ENCODE results near the gene STAU1. TPM values are rescaled to one million over a fixed set of nuclear protein-coding genes. Genes with fewer than 3 reads are reported as not detected.
"Not testable (repeated sequence)": the region's sequence is repeated elsewhere in the genome, so short reads cannot be mapped to it uniquely, and the experiment has no call there.

The STAU1 gene
- total and polyA plus RNA-seq, 8 donors: 18.9 to 62.8 (median 55.3) TPM

- H3K36me3 ChIP-seq: peaks cover 0 to 33% (median 28%) of the 10 kb centered on the region in 3 donors
- TF ChIP-seq CTCF (IDR thresholded peaks at IDR 0.05): no peak
- H3K27me3 ChIP-seq: no peaks in the 10 kb centered on the region
- FAIRE-seq: no peak
- no peaks in the 10 kb centered on the region for H3K9me3 ChIP-seq
- intact Hi-C loops (cut with DNase I): no loop called here
- H3K4me3 ChIP-seq: no peak overlapping the region
- H3K27ac ChIP-seq: no peak overlapping the region
- no peak for DNase-seq
- ATAC-seq: peak in 1 of 4 donors; percentile 8
- no peaks in the 10 kb centered on the region for H3K4me1 ChIP-seq
- 96 to 97% methylated on average over 6 of the region's 6 CpGs for WGBS, 2 donors
These were observed 77.1 kb downstream of the STAU1 start for GRCh38 chr20:49110767-49111694.

DNA sequence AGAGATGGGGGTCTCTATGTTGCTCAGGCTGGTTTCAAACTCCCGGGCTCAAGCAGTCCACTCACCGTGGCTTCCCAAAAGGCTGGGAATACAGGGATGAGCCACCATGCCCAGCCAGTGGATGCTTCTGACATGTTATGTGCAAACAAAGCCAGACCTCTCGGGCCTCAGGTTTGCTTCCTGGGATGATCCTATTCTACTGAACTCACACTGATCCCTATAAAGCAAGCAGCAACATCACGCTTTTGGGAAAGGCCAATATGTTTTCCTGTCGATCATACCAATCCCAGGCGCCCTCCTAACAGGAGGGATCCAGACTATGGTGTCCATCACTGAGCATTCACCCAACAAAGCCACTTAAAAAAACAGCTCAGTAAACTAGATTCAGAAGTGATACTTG, 81.8 kb downstream of the STAU1 start:
- FAIRE-seq: no peak
- peaks cover 0 to 19% (median 7%) of the 10 kb centered on the region in 3 donors for H3K36me3 ChIP-seq
- H3K27me3 ChIP-seq: no peaks in the 10 kb centered on the region
- H3K4me1 ChIP-seq: no peaks in the 10 kb centered on the region
- H3K4me3 ChIP-seq: no peak overlapping the region
- no peak for ATAC-seq
- H3K9me3 ChIP-seq: no peaks in the 10 kb centered on the region
- 93 to 97% methylated on average over 6 of the region's 6 CpGs for WGBS, 2 donors
- no peak for DNase-seq
- H3K27ac ChIP-seq: no peak overlapping the region
- intact Hi-C loops (cut with DNase I): no loop called here
- TF ChIP-seq CTCF (IDR thresholded peaks at IDR 0.05): no peak

GRCh38 chr20:49104979-49105547, 83.1 kb downstream of the STAU1 start:
- FAIRE-seq; ATAC-seq; intact Hi-C loops (cut with DNase I); H3K4me3 ChIP-seq; H3K27ac ChIP-seq; H3K27me3 ChIP-seq; H3K4me1 ChIP-seq; H3K9me3 ChIP-seq; DNase-seq: not testable (repeated sequence)
- WGBS, 2 donors: 97 to 98% methylated on average over 11 of the region's 11 CpGs
- H3K36me3 ChIP-seq: peaks cover 0 to 22% (median 7%) of the 10 kb centered on the region in 3 donors

GRCh38 chr20:49104365-49104648, 83.8 kb downstream of the STAU1 start:
- H3K27me3 ChIP-seq: no peaks in the 10 kb centered on the region
- peaks cover 0 to 22% (median 7%) of the 10 kb centered on the region in 3 donors for H3K36me3 ChIP-seq
- WGBS, 2 donors: 80 to 88% methylated on average over 3 of the region's 3 CpGs
- H3K4me3 ChIP-seq: no peak overlapping the region
- DNase-seq (no peak), FAIRE-seq (no peak), ATAC-seq (no peak)
- intact Hi-C loops (cut with DNase I): no loop called here
- no peaks in the 10 kb centered on the region for H3K9me3 ChIP-seq
- no peak overlapping the region for H3K27ac ChIP-seq
- H3K4me1 ChIP-seq: no peaks in the 10 kb centered on the region
- TF ChIP-seq CTCF (IDR thresholded peaks at IDR 0.05): no peak

GRCh38 chr20:49103647-49104364, 84.3 kb downstream of the STAU1 start:
- no peak for ATAC-seq
- FAIRE-seq: no peak
- no peaks in the 10 kb centered on the region for H3K4me1 ChIP-seq
- no peaks in the 10 kb centered on the region for H3K27me3 ChIP-seq
- WGBS, 2 donors: 92 to 95% methylated on average over 7 of the region's 7 CpGs
- no peak overlapping the region for H3K27ac ChIP-seq
- TF ChIP-seq CTCF (IDR thresholded peaks at IDR 0.05): no peak
- no peak overlapping the region for H3K4me3 ChIP-seq
- DNase-seq: no peak
- peaks cover 0 to 22% (median 7%) of the 10 kb centered on the region in 3 donors for H3K36me3 ChIP-seq
- H3K9me3 ChIP-seq: no peaks in the 10 kb centered on the region
- intact Hi-C loops (cut with DNase I): no loop called here
